Muscle layer of duodenum (tissue), 2 donors: ENCODE results near the gene RHBDD1.

Source experiments
- H3K27ac ChIP-seq: one replicate; pipeline ENCODE4 v1.7.0; 2013; ENCODE audit warnings: mild to moderate bottlenecking, low read length
- H3K27me3 ChIP-seq: one replicate; pipeline ENCODE4 v1.7.0; 2013; ENCODE audit warnings: low read depth, mild to moderate bottlenecking, control low read depth, low read length
- H3K36me3 ChIP-seq, 2 donors: one replicate each; pipeline ENCODE4 v1.7.0; 2013; ENCODE audit warnings: low read length in 2 of 2, control low read depth in 1 of 2, mild to moderate bottlenecking in 1 of 2; ENCODE audit not compliant: insufficient read depth in 2 of 2, control insufficient read depth in 1 of 2
- H3K4me1 ChIP-seq, 2 donors: one replicate each; pipeline ENCODE4 v1.7.0; 2013; ENCODE audit warnings: low read length in 2 of 2, mild to moderate bottlenecking in 2 of 2, control low read depth in 1 of 2, moderate library complexity in 1 of 2; ENCODE audit not compliant: insufficient read depth in 2 of 2, control insufficient read depth in 1 of 2
- H3K4me3 ChIP-seq, 2 donors: one replicate each; pipeline ENCODE4 v1.7.0; 2013; ENCODE audit warnings: low read length in 2 of 2, low read depth in 1 of 2, mild to moderate bottlenecking in 1 of 2
- H3K9me3 ChIP-seq, 2 donors: one replicate each; pipeline ENCODE4 v1.7.0; 2013; ENCODE audit warnings: low read length in 2 of 2, control low read depth in 1 of 2, mild to moderate bottlenecking in 1 of 2; ENCODE audit not compliant: control insufficient read depth in 1 of 2
- donor health status: healthy.

RHBDD1 gene

GRCh38 chr2:226849349-226849748 lies 13.5 kb downstream of the RHBDD1 start:
- H3K9me3 ChIP-seq: no peaks in the 10 kb centered on the region
- H3K27ac ChIP-seq: no peak overlapping the region
- peaks cover 4 to 9% of the 10 kb centered on the region in 2 donors for H3K4me1 ChIP-seq
- H3K27me3 ChIP-seq: no peaks in the 10 kb centered on the region
- no peak overlapping the region for H3K4me3 ChIP-seq
- H3K36me3 ChIP-seq: no peaks in the 10 kb centered on the region

DNA sequence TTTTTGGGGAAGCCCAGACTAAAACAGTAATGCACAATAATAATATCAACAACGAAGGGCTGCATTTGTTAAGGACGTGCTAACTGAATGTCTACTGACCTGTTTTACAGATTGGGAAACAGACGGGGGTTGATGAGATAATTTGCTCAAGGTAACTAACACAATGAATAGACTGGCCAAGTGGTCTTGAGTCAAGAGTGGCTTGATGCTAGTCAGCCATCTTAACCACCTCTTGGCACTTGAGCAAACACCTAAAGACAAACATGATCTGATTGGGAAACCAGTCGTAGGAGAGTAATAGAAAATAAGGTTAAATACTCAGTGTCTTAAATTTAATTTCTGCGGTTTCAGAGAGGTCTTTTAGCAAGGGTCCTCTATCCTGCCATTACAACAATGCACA lies 14.2 kb downstream of the RHBDD1 start:
- no peak overlapping the region for H3K27ac ChIP-seq

GRCh38 chr2:226855787-226856186 lies 19.9 kb downstream of the RHBDD1 start:
- no peaks in the 10 kb centered on the region for H3K4me1 ChIP-seq
- no peak overlapping the region for H3K27ac ChIP-seq
- no peak overlapping the region for H3K4me3 ChIP-seq
- no peaks in the 10 kb centered on the region for H3K27me3 ChIP-seq
- H3K9me3 ChIP-seq: no peaks in the 10 kb centered on the region
- H3K36me3 ChIP-seq: no peaks in the 10 kb centered on the region

More for the DNA sequence above, 14.2 kb downstream of the RHBDD1 start:
- H3K4me3 ChIP-seq: no peak overlapping the region
- peaks cover 4 to 9% of the 10 kb centered on the region in 2 donors for H3K4me1 ChIP-seq
- H3K9me3 ChIP-seq: no peaks in the 10 kb centered on the region
- H3K36me3 ChIP-seq: no peaks in the 10 kb centered on the region
- no peaks in the 10 kb centered on the region for H3K27me3 ChIP-seq

DNA sequence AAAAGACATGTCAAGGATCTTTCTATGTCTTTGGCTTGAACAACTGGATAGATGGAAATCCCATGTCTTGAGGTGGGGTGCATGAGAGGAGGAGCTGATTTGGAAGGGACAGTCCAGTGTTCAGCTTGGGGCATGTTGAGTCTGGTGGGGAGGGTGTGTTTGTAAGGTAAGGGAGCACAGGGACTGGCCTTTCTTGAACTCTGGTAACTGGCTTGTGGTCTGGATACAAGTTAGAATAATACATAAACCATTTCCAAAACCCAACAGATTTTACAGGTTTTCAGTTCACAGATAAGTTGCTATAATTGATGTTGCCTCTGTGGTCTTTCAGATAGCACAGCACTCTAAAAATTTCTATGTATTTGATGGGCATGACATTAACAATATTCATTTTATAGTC lies 24.2 kb downstream of the RHBDD1 start:
- no peaks in the 10 kb centered on the region for H3K9me3 ChIP-seq
- peaks cover 0 to 9% of the 10 kb centered on the region in 2 donors for H3K4me1 ChIP-seq
- H3K27me3 ChIP-seq: no peaks in the 10 kb centered on the region
- H3K36me3 ChIP-seq: peaks cover 6 to 7% of the 10 kb centered on the region in 2 donors
- no peak overlapping the region for H3K4me3 ChIP-seq
- no peak overlapping the region for H3K27ac ChIP-seq

DNA sequence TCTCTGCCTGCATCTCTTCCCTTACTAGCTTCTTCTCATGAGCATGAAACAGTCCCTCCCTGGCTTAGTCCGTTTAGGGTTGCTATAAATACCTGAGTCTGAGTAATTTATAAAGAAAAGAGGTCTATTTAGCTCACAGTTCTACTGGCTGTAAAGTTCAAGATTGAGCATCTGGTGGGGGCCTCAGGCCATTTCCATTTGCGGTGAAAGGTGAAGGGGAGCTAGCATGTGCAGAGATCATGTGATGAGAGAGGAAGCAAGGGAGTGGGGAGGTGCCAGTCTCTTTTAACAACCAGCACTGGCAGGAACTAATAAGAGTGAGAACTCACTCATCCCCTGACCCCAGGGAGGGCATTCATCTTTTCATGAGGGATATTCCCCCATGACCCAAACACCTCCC lies 26.8 kb downstream of the RHBDD1 start:
- Histone ChIP-seq H3K4me1 (peaks cover 0 to 9% of the 10 kb centered on the region in 2 donors), H3K36me3 (peaks cover 9 to 12% of the 10 kb centered on the region in 2 donors), H3K9me3 (no peaks in the 10 kb centered on the region), H3K4me3 (no peak overlapping the region), H3K27me3 (no peaks in the 10 kb centered on the region), H3K27ac (no peak overlapping the region)

DNA sequence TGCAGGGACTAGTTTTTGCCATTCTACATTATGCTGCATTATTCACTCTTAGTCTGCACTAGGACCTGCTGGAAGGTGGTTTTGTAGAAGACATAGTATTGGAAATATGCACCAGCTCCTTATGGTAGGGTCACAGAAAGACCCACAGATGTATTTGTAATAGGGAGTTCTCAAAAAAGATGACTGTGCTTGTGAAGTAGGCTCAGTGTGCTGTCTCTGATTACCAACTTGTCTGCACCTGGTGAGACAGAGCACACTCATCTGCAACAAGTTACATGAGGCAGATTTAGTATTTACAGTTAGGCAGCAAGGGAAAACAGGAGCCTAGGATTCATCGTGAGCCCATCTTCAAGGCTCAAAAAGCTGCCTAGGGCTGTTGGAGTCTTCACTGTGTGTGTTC lies 29.4 kb downstream of the RHBDD1 start:
- peaks cover 9 to 27% of the 10 kb centered on the region in 2 donors for H3K36me3 ChIP-seq
- peaks cover 0 to 9% of the 10 kb centered on the region in 2 donors for H3K4me1 ChIP-seq
- H3K27me3 ChIP-seq: no peaks in the 10 kb centered on the region
- no peak overlapping the region for H3K4me3 ChIP-seq
- H3K27ac ChIP-seq: no peak overlapping the region
- no peaks in the 10 kb centered on the region for H3K9me3 ChIP-seq

DNA sequence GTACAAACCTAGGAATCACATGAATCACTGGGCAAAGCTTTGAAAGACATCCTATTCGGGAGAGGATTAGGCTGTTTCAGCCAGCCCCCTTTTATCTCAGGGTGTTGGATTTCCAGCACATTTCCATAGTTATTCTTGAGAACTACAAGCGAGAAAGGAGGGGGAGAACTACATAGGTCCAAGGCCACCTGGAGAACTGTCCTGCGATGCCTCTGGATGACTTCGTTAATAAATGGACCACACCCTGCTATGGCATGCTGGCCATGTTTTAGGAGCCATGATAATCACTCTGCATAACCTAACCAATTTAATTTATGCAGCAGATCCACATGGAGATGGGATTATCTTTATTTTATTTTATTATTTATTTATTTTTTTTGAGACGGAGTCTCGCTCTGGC lies 29.9 kb downstream of the RHBDD1 start:
- Histone ChIP-seq H3K4me1 (peaks cover 0 to 9% of the 10 kb centered on the region in 2 donors), H3K9me3 (no peaks in the 10 kb centered on the region), H3K27me3 (no peaks in the 10 kb centered on the region), H3K36me3 (peaks cover 9 to 27% of the 10 kb centered on the region in 2 donors), H3K27ac (no peak overlapping the region), H3K4me3 (no peak overlapping the region)

DNA sequence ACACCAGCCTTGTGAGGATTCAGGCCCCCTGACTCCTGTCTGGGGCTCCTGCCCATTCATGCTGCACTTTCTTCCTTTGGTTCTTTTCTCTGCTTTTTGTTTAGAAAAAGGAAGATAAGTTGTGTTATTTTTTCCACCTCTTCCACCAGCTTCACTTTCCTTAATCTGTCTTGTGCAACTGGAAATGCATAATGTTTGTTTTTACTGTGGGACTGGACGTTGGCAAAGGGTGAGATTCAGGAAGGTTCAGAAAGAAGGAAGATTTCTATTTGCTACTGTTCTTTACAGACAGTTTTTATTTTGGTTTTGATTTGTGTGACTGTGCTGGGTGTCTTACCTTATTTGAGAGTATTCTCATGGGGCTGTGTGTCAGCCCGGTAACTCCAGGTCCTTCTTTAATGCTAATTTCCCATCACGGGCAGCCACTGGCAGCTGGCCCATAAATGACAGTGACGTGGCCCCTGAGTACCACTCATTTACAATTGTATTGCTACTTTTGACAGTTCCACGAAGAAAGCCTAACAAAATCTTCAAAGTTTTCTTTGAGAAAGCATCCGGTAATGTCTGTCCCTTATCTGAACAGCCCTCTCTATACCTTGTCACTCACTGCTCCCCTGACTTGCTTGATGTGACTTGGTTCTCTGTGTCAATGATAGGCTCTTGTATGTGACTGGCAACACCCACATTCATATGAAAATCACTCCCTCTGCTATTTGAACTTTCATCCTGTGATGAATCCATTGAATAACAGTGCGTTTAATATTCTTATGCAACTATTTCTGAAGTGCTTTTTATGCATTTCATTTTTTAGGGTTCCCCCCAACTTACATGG lies 32.7 kb downstream of the RHBDD1 start:
- Histone ChIP-seq H3K9me3 (no peaks in the 10 kb centered on the region), H3K4me3 (no peak overlapping the region), H3K27me3 (no peaks in the 10 kb centered on the region), H3K4me1 (no peaks in the 10 kb centered on the region), H3K27ac (no peak overlapping the region), H3K36me3 (peaks cover 9 to 27% of the 10 kb centered on the region in 2 donors)

DNA sequence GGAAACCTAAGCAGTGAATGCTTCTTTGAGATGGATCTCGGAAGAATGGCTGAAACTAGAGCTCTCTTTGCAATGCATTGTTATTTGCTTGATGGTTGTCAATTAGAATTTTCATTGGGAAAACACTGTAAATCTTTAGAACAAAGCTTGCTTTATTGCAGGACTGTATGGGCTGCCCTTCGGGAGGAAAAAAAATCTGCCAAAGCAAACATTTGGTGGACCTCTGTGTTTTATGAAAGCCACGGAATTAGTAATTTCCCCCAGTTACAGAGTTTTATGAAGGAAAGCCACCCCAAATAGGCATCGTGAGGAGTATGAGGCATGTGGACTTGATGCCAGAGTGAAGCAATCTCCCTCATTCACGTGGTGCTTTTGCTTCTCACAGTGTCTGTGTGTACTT lies 33.5 kb downstream of the RHBDD1 start:
- no peak overlapping the region for H3K4me3 ChIP-seq
- no peaks in the 10 kb centered on the region for H3K27me3 ChIP-seq
- no peaks in the 10 kb centered on the region for H3K9me3 ChIP-seq
- H3K27ac ChIP-seq: no peak overlapping the region
- no peaks in the 10 kb centered on the region for H3K4me1 ChIP-seq
- H3K36me3 ChIP-seq: peaks cover 9 to 27% of the 10 kb centered on the region in 2 donors

DNA sequence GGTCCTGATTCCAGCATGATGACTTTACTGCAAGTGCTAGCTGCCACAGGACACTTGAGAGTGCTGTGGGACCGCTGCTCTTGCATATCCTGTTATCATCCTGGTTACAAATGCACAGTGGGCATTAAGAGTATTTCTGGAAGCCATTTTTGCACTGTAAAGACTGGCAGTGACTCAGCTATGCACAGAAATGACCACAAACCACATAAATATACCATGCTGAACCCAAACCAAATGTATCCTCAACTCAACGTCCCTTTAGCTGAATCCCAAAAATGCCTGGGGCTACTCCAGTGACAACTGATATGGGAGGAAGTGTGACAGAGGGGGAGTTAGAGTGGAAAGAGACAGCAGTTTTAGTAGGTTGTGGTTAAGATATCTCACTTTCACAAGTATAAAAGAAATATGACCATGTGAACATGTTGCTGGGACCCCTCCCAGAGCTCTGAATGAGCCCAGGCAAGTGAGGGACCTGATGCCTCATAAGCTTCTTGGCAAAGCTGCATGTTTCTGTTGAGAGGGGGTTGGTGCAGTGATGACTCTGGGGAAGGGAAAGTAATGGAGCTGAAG lies 37.3 kb downstream of the RHBDD1 start:
- peaks cover 0 to 13% of the 10 kb centered on the region in 2 donors for H3K36me3 ChIP-seq
- no peak overlapping the region for H3K27ac ChIP-seq
- no peak overlapping the region for H3K4me3 ChIP-seq
- H3K27me3 ChIP-seq: no peaks in the 10 kb centered on the region
- no peaks in the 10 kb centered on the region for H3K4me1 ChIP-seq
- no peaks in the 10 kb centered on the region for H3K9me3 ChIP-seq

- no peak overlapping the region for H3K4me3 ChIP-seq
- no peak overlapping the region for H3K27ac ChIP-seq
- no peaks in the 10 kb centered on the region for H3K27me3 ChIP-seq
- no peaks in the 10 kb centered on the region for H3K4me1 ChIP-seq
- no peaks in the 10 kb centered on the region for H3K9me3 ChIP-seq
- peaks cover 0 to 7% of the 10 kb centered on the region in 2 donors for H3K36me3 ChIP-seq
Observed at GRCh38 chr2:226873826-226874225, 38.0 kb downstream of the RHBDD1 start.
